GM10266 (cell line): ENCODE results near the gene ATXN1.

Experiments
- DNase-seq: peaks from one replicate; pipeline ENCODE4 v3.0.0; 2012; ENCODE audit errors: extremely low spot score
- TF ChIP-seq, protein P1 (sequence below): IDR thresholded peaks from 2 replicates; pipeline ENCODE4 v1.5.1; 2012; ENCODE audit warnings: mild to moderate bottlenecking, low read depth; ENCODE audit not compliant: control insufficient read depth, insufficient read depth; ENCODE audit errors: missing control alignments

ATXN1 gene

DNA sequence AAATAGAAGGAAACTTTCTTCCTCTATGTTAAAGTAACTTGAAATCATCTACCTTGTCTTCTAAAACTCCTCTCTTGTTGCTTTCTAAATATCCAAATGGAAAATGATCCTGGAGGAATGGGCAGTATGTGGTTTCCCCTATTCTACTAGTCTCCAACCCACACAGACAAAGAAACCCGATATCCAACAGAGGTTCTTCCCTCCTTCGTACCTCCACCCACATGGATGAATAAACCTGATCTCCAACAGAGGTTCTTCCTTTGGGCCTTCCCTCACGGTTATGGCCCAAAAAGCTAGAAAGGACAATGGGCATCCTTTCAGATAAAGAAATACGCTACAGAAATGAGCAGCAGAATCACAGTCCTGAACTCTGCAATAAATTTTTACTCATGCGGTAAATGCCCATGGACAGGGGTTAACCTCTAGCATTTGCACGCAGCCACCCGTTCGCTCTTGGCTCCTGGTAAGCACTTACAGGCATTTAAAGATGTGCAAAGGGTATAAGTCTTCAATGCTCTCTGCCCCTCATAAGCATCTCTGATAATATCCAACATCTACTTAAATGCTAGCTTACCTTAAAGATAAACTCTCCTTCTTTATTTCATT lies 392.0 kb downstream of the ATXN1 start:
- TF ChIP-seq, protein P1, sequence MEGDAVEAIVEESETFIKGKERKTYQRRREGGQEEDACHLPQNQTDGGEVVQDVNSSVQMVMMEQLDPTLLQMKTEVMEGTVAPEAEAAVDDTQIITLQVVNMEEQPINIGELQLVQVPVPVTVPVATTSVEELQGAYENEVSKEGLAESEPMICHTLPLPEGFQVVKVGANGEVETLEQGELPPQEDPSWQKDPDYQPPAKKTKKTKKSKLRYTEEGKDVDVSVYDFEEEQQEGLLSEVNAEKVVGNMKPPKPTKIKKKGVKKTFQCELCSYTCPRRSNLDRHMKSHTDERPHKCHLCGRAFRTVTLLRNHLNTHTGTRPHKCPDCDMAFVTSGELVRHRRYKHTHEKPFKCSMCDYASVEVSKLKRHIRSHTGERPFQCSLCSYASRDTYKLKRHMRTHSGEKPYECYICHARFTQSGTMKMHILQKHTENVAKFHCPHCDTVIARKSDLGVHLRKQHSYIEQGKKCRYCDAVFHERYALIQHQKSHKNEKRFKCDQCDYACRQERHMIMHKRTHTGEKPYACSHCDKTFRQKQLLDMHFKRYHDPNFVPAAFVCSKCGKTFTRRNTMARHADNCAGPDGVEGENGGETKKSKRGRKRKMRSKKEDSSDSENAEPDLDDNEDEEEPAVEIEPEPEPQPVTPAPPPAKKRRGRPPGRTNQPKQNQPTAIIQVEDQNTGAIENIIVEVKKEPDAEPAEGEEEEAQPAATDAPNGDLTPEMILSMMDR: no peak
- DNase-seq: no peak

DNA sequence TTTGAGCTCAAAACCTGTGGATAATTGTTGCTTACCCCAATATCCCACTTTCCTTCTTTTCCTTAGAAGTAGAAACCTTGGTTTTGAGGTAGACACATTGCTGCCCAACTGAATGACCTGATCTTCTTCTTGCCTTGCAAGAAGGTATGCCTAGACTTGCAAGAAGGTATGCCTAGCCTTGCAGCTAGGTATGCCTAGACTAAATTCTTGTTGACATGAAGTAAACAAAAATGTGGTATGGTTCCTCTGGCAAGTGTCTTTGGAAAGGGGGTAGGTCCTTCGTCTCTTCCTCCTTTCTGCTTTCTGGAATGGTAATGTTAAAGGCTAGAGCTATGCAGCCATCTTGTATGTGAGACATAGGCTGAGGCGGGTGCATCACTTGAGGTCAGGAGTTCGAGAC lies 393.7 kb downstream of the ATXN1 start:
- DNase-seq: no peak
- TF ChIP-seq, protein P1: no peak

DNA sequence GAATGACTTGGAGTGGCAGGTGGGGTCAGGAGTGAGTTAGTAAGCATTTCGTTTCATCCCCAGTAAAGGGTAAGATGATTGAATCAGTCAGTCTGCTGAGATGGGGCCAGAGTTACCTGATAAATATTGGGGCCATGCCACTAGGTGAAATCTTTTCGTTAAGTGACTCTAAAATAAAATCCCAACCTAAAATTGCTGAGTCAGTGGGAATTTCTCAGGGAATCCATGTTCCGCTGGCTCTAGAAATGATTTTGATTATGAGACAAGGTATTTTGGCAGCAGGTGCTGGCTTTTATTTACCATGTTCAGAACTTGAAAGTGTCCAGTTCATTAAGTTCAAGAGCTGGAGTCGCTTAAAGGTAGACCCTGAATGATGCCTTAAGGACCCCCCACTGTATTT lies 397.5 kb downstream of the ATXN1 start:
- DNase-seq: no peak
- TF ChIP-seq, protein P1: no peak

DNA sequence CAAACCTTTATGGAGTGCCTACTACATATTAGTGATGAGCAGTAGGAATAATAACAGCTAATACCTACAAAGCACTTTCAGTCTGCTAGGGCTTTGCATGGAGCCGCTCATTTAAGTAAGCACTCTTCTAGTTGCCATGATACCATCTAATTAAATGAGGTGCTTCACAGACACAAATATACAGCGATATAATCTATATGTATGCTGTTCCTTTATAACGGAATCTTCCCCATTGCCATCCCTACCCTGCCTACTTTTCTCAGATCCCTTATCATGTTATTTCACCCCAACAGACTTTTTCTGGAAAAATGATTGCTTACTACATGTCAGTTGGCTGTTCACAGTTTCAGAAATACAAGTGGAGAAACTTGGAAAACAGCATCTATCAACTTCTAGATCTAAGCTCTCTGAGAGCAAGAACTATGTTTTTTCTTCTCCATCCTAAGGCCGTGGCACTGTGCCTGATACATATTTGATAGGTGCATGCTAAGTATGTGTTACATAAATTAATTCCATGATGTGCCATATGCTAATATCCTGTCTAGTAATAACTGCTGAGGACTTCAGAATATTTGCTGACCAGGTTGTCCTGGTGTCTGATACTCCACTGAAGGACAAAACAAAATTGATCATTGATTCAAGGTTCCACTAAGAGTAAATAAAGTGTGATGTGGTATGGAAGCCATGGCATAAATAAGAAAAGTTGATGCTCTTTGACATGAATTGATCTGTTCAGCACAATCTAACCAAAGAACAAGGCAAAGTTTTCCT lies 398.3 kb downstream of the ATXN1 start:
- DNase-seq: no peak

DNA sequence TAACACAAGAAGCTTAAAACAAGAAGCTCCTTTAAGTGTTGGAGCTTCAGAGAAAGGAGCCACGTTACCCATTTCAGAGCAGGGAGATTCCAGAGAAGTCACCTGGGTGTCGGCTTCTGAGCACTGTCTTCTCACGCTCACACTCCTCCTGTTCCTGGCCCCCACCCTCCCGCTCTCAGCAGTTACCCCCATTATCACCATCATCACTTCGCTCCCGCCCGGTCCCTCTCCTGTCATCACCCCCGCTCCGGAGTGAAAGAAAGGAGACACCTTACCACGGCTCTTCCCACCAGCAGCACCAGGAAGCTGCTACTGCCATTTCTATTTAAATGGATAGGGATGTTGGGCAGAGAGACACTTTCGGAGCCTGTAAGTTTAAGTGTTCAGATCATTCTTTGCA lies 399.0 kb downstream of the ATXN1 start:
- DNase-seq: no peak
- TF ChIP-seq, protein P1: no peak

More for the DNA sequence above, 398.3 kb downstream of the ATXN1 start:
- TF ChIP-seq, protein P1: no peak

DNA sequence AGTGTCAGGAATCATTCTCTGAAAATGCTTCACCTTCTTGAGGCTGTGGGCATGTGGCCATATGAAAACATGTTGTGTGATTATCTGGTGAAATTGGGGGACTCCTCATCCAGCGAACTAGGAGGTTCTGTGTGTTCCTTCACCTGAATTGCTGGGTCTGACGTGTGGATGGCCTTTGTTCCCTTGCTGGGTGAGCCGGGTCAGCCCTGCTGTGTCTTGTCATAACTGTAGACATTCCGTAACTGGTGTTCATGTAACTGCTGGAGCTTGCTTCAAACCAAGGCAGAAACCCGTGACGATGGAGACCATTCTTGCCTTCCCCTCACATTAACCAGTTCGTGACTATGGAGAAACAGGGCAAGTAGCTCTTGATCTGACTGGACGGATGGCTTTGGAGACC lies 399.4 kb downstream of the ATXN1 start:
- TF ChIP-seq, protein P1: no peak
- DNase-seq: no peak

DNA sequence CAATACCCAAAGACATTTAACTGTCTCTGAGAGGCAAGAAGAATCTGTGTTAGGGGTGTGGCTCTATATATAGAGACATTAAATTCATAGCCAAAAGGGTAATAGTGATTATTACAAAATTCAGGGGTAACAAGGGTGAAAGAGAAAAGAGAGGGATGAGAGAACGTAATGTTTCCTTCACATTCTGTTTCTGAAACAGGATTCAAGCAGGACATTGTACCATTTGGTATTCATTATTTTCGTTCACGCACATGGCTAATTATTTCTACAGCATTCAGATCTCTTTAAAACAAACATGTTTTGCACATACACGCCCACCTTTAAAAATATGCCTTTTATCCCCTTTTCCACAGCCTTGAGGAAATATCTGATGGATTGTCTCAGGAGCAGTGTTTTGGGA lies 400.1 kb downstream of the ATXN1 start:
- TF ChIP-seq, protein P1: no peak
- DNase-seq: no peak
